ENCODE measurements around the gene PRKCA.

DNA sequence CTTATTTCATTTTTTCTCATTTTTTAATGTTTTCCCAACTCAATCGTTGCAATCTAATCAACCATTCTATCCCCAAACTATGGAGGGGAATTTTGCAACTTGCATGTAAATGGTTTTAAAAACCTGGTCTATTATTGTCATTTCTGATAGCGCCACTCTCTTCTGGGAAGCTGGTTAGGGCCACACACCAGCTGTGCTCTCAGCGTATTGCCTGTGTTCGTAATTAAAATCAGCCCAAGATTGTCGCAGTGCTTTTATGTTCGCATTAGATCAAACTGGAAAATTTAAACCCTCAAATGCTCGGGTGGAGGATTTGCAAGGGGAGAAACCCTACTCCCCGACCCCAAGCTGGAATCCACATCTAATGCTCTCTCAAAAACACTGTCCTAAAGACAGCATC lies 409.0 kb downstream of the PRKCA start:
- no peak for TF ChIP-seq SMARCA5 (IDR thresholded peaks at IDR 0.05)
- TF ChIP-seq, protein P1, sequence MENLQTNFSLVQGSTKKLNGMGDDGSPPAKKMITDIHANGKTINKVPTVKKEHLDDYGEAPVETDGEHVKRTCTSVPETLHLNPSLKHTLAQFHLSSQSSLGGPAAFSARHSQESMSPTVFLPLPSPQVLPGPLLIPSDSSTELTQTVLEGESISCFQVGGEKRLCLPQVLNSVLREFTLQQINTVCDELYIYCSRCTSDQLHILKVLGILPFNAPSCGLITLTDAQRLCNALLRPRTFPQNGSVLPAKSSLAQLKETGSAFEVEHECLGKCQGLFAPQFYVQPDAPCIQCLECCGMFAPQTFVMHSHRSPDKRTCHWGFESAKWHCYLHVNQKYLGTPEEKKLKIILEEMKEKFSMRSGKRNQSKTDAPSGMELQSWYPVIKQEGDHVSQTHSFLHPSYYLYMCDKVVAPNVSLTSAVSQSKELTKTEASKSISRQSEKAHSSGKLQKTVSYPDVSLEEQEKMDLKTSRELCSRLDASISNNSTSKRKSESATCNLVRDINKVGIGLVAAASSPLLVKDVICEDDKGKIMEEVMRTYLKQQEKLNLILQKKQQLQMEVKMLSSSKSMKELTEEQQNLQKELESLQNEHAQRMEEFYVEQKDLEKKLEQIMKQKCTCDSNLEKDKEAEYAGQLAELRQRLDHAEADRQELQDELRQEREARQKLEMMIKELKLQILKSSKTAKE (IDR thresholded peaks at IDR 0.05; ENCODE audit: low read depth, poor library complexity, severe bottlenecking): no peak
- TF ChIP-seq NFYA (IDR thresholded peaks at IDR 0.05; ENCODE audit: borderline replicate concordance, low read depth, low read length): no peak
- no peak for TF ChIP-seq FOXK2 (IDR thresholded peaks at IDR 0.05)
- no peak for TF ChIP-seq POLR2A (IDR thresholded peaks at IDR 0.05; ENCODE audit: low read depth, low read length)
- TF ChIP-seq, protein P2, sequence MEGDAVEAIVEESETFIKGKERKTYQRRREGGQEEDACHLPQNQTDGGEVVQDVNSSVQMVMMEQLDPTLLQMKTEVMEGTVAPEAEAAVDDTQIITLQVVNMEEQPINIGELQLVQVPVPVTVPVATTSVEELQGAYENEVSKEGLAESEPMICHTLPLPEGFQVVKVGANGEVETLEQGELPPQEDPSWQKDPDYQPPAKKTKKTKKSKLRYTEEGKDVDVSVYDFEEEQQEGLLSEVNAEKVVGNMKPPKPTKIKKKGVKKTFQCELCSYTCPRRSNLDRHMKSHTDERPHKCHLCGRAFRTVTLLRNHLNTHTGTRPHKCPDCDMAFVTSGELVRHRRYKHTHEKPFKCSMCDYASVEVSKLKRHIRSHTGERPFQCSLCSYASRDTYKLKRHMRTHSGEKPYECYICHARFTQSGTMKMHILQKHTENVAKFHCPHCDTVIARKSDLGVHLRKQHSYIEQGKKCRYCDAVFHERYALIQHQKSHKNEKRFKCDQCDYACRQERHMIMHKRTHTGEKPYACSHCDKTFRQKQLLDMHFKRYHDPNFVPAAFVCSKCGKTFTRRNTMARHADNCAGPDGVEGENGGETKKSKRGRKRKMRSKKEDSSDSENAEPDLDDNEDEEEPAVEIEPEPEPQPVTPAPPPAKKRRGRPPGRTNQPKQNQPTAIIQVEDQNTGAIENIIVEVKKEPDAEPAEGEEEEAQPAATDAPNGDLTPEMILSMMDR (IDR thresholded peaks at IDR 0.05 in 2 of 3, conservative IDR thresholded peaks at IDR 0.05 in 1 of 3; ENCODE audit: control insufficient read depth in 2 of 3, extremely low read depth in 1 of 3, insufficient read depth in 1 of 3, low read depth in 3 of 3, low read length in 3 of 3): no peak
- no peak for TF ChIP-seq CREB1 (IDR thresholded peaks at IDR 0.05; ENCODE audit: low read depth)
- TF ChIP-seq, protein P3, sequence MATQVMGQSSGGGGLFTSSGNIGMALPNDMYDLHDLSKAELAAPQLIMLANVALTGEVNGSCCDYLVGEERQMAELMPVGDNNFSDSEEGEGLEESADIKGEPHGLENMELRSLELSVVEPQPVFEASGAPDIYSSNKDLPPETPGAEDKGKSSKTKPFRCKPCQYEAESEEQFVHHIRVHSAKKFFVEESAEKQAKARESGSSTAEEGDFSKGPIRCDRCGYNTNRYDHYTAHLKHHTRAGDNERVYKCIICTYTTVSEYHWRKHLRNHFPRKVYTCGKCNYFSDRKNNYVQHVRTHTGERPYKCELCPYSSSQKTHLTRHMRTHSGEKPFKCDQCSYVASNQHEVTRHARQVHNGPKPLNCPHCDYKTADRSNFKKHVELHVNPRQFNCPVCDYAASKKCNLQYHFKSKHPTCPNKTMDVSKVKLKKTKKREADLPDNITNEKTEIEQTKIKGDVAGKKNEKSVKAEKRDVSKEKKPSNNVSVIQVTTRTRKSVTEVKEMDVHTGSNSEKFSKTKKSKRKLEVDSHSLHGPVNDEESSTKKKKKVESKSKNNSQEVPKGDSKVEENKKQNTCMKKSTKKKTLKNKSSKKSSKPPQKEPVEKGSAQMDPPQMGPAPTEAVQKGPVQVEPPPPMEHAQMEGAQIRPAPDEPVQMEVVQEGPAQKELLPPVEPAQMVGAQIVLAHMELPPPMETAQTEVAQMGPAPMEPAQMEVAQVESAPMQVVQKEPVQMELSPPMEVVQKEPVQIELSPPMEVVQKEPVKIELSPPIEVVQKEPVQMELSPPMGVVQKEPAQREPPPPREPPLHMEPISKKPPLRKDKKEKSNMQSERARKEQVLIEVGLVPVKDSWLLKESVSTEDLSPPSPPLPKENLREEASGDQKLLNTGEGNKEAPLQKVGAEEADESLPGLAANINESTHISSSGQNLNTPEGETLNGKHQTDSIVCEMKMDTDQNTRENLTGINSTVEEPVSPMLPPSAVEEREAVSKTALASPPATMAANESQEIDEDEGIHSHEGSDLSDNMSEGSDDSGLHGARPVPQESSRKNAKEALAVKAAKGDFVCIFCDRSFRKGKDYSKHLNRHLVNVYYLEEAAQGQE (IDR thresholded peaks at IDR 0.05; ENCODE audit: low read depth, low read length): no peak
- no peak for TF ChIP-seq ZNF274 (IDR thresholded peaks at IDR 0.05; ENCODE audit: insufficient read depth, insufficient read length)
- TF ChIP-seq, protein P4, sequence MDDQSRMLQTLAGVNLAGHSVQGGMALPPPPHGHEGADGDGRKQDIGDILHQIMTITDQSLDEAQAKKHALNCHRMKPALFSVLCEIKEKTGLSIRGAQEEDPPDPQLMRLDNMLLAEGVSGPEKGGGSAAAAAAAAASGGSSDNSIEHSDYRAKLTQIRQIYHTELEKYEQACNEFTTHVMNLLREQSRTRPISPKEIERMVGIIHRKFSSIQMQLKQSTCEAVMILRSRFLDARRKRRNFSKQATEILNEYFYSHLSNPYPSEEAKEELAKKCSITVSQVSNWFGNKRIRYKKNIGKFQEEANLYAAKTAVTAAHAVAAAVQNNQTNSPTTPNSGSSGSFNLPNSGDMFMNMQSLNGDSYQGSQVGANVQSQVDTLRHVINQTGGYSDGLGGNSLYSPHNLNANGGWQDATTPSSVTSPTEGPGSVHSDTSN (IDR thresholded peaks at IDR 0.05; ENCODE audit: insufficient replicate concordance, low read depth, low read length): no peak
- TF ChIP-seq TAF1 (IDR thresholded peaks at IDR 0.05; ENCODE audit: borderline replicate concordance, low read depth, low read length): no peak
- no peak for TF ChIP-seq RFX5 (IDR thresholded peaks at IDR 0.05; ENCODE audit: low read depth, low read length)
- TF ChIP-seq ZZZ3 (IDR thresholded peaks at IDR 0.05; ENCODE audit: control insufficient read depth, insufficient read length, low read depth): no peak
- TF ChIP-seq SIN3A (IDR thresholded peaks at IDR 0.05; ENCODE audit: low read depth, low read length): no peak

All from GM12878 (cell line).